ENCODE data around the gene C6orf163.

GRCh38 chr6:87375315-87375714 is 30.7 kb downstream of the C6orf163 start:
- no peak for TF ChIP-seq EZH2 (IDR thresholded peaks at IDR 0.05; ENCODE audit: borderline replicate concordance, low read depth, low read length, severe bottlenecking)
- TF ChIP-seq, protein P1, sequence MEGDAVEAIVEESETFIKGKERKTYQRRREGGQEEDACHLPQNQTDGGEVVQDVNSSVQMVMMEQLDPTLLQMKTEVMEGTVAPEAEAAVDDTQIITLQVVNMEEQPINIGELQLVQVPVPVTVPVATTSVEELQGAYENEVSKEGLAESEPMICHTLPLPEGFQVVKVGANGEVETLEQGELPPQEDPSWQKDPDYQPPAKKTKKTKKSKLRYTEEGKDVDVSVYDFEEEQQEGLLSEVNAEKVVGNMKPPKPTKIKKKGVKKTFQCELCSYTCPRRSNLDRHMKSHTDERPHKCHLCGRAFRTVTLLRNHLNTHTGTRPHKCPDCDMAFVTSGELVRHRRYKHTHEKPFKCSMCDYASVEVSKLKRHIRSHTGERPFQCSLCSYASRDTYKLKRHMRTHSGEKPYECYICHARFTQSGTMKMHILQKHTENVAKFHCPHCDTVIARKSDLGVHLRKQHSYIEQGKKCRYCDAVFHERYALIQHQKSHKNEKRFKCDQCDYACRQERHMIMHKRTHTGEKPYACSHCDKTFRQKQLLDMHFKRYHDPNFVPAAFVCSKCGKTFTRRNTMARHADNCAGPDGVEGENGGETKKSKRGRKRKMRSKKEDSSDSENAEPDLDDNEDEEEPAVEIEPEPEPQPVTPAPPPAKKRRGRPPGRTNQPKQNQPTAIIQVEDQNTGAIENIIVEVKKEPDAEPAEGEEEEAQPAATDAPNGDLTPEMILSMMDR (IDR thresholded peaks at IDR 0.05; ENCODE audit: borderline replicate concordance, extremely low read depth, low read length, poor library complexity, severe bottlenecking) = no peak
